IPS DF 6.9 (cell line): ENCODE data around the gene SPRR2F.
"Not testable (repeated sequence)": the region's sequence is repeated elsewhere in the genome, so short reads cannot be mapped to it uniquely, and the experiment has no call there.

Experiments
- DNase-seq: peaks from one replicate; pipeline ENCODE4 v3.0.0-alpha.2; 2013; ENCODE audit warnings: low read depth, low spot score
- H3K27ac ChIP-seq: one replicate; pipeline ENCODE4 v1.5.1; 2013; ENCODE audit warnings: low read length, control low read depth
- H3K27me3 ChIP-seq: 2 replicates; pipeline ENCODE4 v1.6.1; 2013; ENCODE audit warnings: mild to moderate bottlenecking, low read length; ENCODE audit not compliant: control insufficient read depth, insufficient read depth
- H3K36me3 ChIP-seq: 2 replicates; pipeline ENCODE4 v1.6.1; 2013; ENCODE audit warnings: low read length; ENCODE audit not compliant: control insufficient read depth, insufficient read depth
- H3K4me1 ChIP-seq: 2 replicates; pipeline ENCODE4 v1.6.1; 2013; ENCODE audit warnings: low read length; ENCODE audit not compliant: control insufficient read depth, insufficient read depth
- H3K4me3 ChIP-seq: 2 replicates; pipeline ENCODE4 v1.5.1; 2013; ENCODE audit warnings: mild to moderate bottlenecking, low read length
- H3K9me3 ChIP-seq: 2 replicates; pipeline ENCODE4 v1.6.1; 2013; ENCODE audit warnings: low read length, inconsistent platforms; ENCODE audit not compliant: control insufficient read depth, insufficient read depth
- WGBS: extraction: QIAGEN DNeasy Blood & Tissue Kit; methylation state at CpG from one replicate; pipeline ENCODE4 v1.1.7; 2013; ENCODE audit warnings: mixed read lengths, missing lambda C conversion rate; ENCODE audit not compliant: insufficient read length, insufficient coverage; 5-methylcytosine and 5-hydroxymethylcytosine counted together

SPRR2F gene, protein sequence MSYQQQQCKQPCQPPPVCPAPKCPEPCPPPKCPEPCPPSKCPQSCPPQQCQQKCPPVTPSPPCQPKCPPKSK

DNA sequence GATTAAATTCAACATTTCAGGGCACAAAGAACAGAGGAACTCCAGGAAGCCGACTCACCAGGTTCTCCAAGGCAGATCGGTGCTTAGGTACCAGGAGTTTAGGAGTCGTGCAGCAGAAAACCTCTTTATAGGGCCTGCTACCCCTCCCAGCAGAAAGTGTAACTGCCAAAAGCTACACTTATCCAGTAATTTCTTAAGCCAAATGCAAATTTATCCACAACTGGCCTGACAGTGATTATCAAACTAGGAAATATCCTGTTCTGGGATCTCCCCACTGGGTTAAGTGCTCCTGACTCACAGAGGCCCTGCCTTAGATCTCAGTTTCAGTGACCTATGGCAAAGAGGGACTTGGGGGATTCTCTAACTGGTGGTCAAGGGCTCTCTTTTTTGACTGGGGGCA is at the start of gene SPRR2F:
Gene SPRR2F, minus strand, starts transcription at position 101 of the 400 bp plus-strand sequence. CDS start 783 bp downstream, outside the sequence.
- Histone ChIP-seq H3K36me3 (no peaks in the 10 kb centered on the region), H3K4me3 (no peak within 1 kb of the TSS), H3K27ac (no peak within 1 kb of the TSS), H3K27me3 (no peaks in the 10 kb centered on the region), H3K9me3 (no peaks in the 10 kb centered on the region), H3K4me1 (no peaks in the 10 kb centered on the region)
- WGBS, result no CpG with 5 or more reads among the region's 3 CpGs
- no peak for DNase-seq

DNA sequence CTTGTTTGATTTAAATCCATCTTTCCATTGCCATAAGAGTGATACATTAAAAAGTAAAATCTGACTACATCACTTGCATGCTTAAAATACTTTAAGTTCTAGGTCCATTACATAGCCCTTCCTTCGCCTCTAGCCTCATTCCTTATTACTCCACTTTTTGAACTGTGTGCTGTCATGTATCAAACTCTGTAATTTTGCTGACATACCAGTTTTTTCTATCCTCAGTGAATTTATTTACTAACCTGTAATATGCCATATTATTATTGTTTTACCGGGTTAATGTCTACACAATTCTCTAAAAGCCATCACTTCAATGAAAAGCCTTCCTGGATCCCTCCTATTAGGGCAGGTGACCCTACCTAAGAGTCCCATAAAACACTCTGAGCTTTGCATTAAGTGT is 42.2 kb upstream of the SPRR2F start:
- whole genome bisulfite sequencing, result no CpG with 5 or more reads among the region's 2 CpGs
- no peak for DNase-seq

DNA sequence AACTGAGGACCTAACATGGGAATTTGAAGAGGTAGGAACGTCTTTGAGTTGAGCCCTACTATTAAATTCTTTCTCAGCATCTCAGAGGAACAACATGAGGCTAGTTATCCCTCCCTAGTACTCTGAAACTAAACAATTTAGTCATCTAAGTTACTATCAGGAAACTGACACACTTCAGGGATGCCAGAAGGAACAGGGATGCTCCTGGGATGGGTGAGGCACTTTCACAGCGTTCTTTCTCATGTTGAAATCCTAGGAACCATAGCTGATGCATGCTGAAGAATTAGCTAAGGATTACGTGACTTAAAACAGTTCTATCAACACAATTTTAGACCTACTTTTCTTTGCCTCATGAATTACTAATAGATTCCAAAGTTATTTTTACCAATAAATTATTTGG is 39.2 kb upstream of the SPRR2F start:
- Histone ChIP-seq H3K27ac (no peak overlapping the region), H3K4me3 (no peak overlapping the region), H3K36me3 (no peaks in the 10 kb centered on the region), H3K4me1 (no peaks in the 10 kb centered on the region), H3K27me3 (no peaks in the 10 kb centered on the region), H3K9me3 (no peaks in the 10 kb centered on the region)
- no peak for DNase-seq
- WGBS, result no CpG with 5 or more reads among the region's 3 CpGs

More for the DNA sequence above, 42.2 kb upstream of the SPRR2F start:
- Histone ChIP-seq H3K4me3 (no peak overlapping the region), H3K27ac (no peak overlapping the region), H3K4me1 (no peaks in the 10 kb centered on the region), H3K9me3 (peaks cover 7% of the 10 kb centered on the region), H3K27me3 (no peaks in the 10 kb centered on the region), H3K36me3 (no peaks in the 10 kb centered on the region)

DNA sequence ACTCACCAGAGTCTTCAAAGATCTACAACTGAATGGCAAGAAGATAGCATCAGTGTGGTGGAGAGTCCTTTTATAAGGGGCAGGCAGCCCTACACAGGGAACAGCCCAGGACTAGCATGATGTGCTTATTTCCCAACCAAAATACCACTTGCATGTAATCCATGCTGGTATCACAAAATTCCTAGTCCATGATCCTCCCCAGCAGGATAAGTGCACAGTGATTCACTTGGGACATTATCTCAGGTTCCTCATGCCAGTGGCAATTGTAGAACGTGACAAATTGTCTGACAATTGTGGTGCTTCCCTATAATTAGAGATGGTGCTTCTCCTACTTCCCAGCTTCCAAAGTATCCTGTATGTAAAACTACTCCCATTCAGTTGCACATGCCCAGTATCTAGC is 37.5 kb upstream of the SPRR2F start, which contains the start of gene SPRR2G:
Gene SPRR2G, minus strand, starts transcription at position 45 of the 400 bp plus-strand sequence. CDS start 780 bp downstream, outside the sequence.
- Histone ChIP-seq H3K27me3 (no peaks in the 10 kb centered on the region), H3K9me3 (no peaks in the 10 kb centered on the region), H3K4me3 (no peak within 1 kb of the TSS), H3K27ac (no peak within 1 kb of the TSS), H3K4me1 (no peaks in the 10 kb centered on the region), H3K36me3 (no peaks in the 10 kb centered on the region)
- DNase-seq, result no peak
- no CpG with 5 or more reads among the region's 1 CpG for WGBS

DNA sequence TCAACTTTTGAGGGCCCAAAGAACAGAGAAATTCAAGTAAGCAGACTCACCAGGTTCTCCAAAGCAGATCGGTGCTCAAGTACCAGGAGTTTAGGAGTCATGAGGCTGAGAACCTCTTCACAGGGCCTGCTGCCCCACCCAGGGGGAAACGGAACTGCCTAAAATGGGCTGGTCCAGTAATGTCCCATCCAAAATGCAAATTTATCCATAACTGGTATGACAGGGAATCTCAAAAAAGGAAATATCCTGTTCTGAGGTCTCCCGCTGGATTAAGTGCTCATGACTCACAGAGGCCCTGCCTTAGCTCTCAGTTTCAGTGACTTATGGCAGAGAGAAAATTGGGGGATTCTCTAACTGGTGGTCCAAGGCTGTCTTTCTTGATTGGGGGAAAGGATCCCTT is 28.1 kb upstream of the SPRR2F start:
- no peaks in the 10 kb centered on the region for H3K27me3 ChIP-seq
- no CpG with 5 or more reads among the region's 3 CpGs for WGBS
- no peaks in the 10 kb centered on the region for H3K36me3 ChIP-seq
- H3K27ac ChIP-seq, result no peak overlapping the region
- H3K4me3 ChIP-seq, result no peak overlapping the region
- no peak for DNase-seq
- H3K9me3 ChIP-seq, result no peaks in the 10 kb centered on the region
- no peaks in the 10 kb centered on the region for H3K4me1 ChIP-seq

DNA sequence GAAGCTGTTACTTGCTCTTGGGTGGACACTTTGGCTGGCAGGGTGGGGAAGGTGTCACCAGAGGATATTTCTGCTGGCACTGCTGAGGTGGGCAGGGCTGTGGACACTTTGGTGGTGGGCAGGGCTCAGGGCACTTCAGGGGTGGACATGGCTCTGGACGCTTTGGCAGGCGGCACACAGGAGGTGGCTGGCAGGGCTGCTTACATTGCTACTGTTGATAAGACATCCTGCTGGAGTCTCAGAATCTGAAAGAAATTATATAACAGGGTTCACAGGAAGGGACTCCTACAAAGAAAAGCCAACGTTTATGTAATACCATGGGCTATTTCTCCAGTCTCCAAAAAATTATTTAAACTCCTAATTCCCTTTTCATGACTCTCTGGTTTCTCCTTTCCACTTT is 27.2 kb upstream of the SPRR2F start:
- Histone ChIP-seq H3K9me3 (no peaks in the 10 kb centered on the region), H3K4me1 (no peaks in the 10 kb centered on the region), H3K27me3 (no peaks in the 10 kb centered on the region)

DNA sequence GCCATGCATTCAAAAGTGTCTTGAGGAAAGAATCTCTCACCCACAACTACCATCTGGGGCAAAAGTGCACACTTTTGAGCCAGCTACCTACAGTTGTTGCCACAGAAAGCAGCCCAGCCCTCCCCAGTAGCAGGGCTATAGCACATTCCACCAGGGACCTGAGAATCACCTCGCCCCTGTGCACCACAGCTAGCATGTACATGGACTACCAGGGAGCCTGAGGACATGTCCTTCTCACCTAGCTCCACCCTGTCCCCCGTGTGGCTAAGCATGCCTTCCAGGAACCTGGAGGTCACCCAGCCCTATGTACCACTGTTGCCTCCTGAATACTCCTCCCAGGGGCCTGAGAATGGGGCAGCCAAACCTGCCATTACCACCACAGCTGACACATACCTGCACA is 20.4 kb upstream of the SPRR2F start:
- no peak for DNase-seq
- no peak overlapping the region for H3K4me3 ChIP-seq
- peaks cover 3% of the 10 kb centered on the region; the same call in 1 of the 2 replicates for H3K4me1 ChIP-seq
- WGBS, result no CpG with 5 or more reads among the region's 2 CpGs
- H3K36me3 ChIP-seq, result no peaks in the 10 kb centered on the region
- H3K27me3 ChIP-seq, result no peaks in the 10 kb centered on the region
- peaks cover 2% of the 10 kb centered on the region; the same call in 1 of the 2 replicates for H3K9me3 ChIP-seq
- no peak overlapping the region for H3K27ac ChIP-seq

More for the DNA sequence above, 27.2 kb upstream of the SPRR2F start:
- H3K4me3 ChIP-seq, result no peak overlapping the region
- no peaks in the 10 kb centered on the region for H3K36me3 ChIP-seq
- DNase-seq, result no peak
- no peak overlapping the region for H3K27ac ChIP-seq
- WGBS, result no CpG with 5 or more reads among the region's 3 CpGs

DNA sequence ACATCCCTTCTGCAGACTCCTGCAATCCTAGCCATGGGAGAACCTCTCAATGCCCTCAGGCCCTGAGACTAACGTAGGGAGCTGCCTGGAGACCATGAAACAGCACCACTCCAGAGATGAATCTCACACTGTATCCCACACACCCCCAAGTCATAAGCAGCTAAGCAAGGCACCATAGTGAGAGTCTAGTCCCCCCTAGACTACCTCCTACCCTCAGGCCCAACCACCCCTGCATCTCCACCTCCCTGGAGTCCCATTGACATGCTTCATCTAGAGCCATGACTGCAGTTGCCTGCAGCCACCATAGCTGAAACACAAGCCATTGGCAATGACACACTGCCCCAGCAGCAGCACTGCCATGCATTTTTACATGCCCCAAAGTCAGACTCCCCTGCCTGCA is 20.0 kb upstream of the SPRR2F start:
- no peak overlapping the region for H3K27ac ChIP-seq
- H3K9me3 ChIP-seq, result peaks cover 2% of the 10 kb centered on the region; the same call in 1 of the 2 replicates
- no peaks in the 10 kb centered on the region for H3K36me3 ChIP-seq
- H3K27me3 ChIP-seq, result no peaks in the 10 kb centered on the region
- DNase-seq, result no peak
- H3K4me1 ChIP-seq, result peaks cover 3% of the 10 kb centered on the region; the same call in 1 of the 2 replicates
- no CpG with 5 or more reads among the region's 1 CpG for WGBS
- no peak overlapping the region for H3K4me3 ChIP-seq

DNA sequence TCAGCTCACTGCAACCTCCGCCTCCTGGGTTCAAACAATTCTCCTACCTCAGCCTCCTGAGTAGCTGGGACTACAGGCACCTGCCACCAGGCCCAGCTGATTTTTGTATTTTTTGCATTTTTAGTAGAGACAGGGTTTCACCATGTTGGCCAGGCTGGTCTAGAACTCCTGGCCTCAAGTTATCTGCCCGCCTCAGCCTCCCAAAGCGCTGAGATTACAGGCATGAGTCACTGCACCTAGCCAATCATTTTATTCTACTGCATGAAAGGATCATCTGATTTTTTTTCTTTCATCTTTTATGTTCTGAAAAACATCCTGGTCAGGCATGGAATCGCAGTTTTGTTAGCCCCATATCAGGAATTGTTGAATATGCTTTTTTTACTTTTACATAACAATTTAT is 15.4 kb upstream of the SPRR2F start:
- H3K4me3 ChIP-seq, DNase-seq, H3K27ac ChIP-seq, H3K27me3 ChIP-seq, H3K36me3 ChIP-seq, H3K4me1 ChIP-seq, H3K9me3 ChIP-seq: not testable (repeated sequence)
- no CpG with 5 or more reads among the region's 4 CpGs for WGBS

DNA sequence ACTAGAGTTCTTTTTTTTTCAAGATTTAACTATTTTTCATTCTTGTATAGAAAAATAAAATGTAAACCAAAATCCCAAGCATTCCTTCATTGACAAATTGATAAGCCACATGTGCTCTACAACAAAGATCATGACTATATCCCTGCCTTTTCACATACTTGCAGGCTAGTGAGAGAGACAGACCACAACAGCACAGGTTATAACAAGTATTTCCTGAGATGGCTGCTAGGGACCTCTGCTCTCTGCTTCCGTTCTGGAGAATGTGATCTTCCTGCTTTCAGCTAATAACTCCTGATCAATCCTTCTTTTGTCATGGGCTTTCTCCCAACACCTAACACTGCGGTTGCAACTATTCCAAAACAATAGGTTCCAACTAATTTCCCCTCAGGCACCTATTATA is 14.0 kb upstream of the SPRR2F start:
- peaks cover 2% of the 10 kb centered on the region; the same call in 1 of the 2 replicates for H3K9me3 ChIP-seq
- no peak overlapping the region for H3K27ac ChIP-seq
- H3K27me3 ChIP-seq, result no peaks in the 10 kb centered on the region
- H3K4me1 ChIP-seq, result peaks cover 3% of the 10 kb centered on the region; the same call in 1 of the 2 replicates
- H3K4me3 ChIP-seq, result no peak overlapping the region
- H3K36me3 ChIP-seq, result no peaks in the 10 kb centered on the region
- DNase-seq, result no peak
- WGBS, result no CpG with 5 or more reads among the region's 2 CpGs

DNA sequence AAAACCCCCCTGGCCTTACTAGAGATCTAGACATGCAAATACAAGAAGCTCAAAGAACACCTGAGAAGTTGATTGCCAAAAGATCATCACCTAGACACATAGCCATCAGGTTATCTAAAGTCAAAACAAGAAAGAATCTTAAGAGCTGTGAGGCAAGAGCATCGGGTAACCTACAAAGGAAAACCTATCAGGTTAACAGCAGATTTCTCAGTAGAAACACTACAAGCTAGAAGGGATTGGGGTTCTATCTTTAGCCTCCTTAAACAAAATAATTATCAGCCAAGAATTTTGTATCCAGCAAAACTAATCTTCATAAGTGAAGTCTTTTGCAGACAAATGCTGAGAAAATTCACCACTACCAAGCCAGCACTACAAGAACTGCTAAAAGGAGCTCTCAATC is 12.2 kb upstream of the SPRR2F start:
- no CpG with 5 or more reads among the region's 1 CpG for WGBS
- no peaks in the 10 kb centered on the region for H3K4me1 ChIP-seq
- no peak overlapping the region for H3K4me3 ChIP-seq
- DNase-seq, result no peak
- H3K36me3 ChIP-seq, result no peaks in the 10 kb centered on the region
- H3K27ac ChIP-seq, result no peak overlapping the region
- H3K9me3 ChIP-seq, result no peaks in the 10 kb centered on the region
- H3K27me3 ChIP-seq, result no peaks in the 10 kb centered on the region
